ENCODE results near the gene KCNK10.

The KCNK10 gene

GRCh38 chr14:88232771-88233170 lies 90.3 kb downstream of the KCNK10 start:
- H3K4me3 ChIP-seq (ENCODE audit: low read depth, low read length), result no peak overlapping the region
- peak overlapping the region; percentile 34; the same call in 1 of the 2 replicates for H3K27ac ChIP-seq
- no peaks in the 10 kb centered on the region for H3K36me3 ChIP-seq
- no peaks in the 10 kb centered on the region for H3K9me3 ChIP-seq (ENCODE audit: severe bottlenecking)
- peak; percentile 68 for DNase-seq
- TF ChIP-seq CTCF (IDR thresholded peaks at IDR 0.05; ENCODE audit: low read depth, low read length), result no peak
- H3K27me3 ChIP-seq (ENCODE audit: insufficient read depth, low read depth, severe bottlenecking), result no peaks in the 10 kb centered on the region

- Histone ChIP-seq H3K27ac (no peak overlapping the region), H3K27me3 (ENCODE audit: insufficient read depth, low read depth, severe bottlenecking) (no peaks in the 10 kb centered on the region), H3K4me3 (ENCODE audit: low read depth, low read length) (no peak overlapping the region), H3K36me3 (no peaks in the 10 kb centered on the region), H3K9me3 (ENCODE audit: severe bottlenecking) (no peaks in the 10 kb centered on the region)
- no peak for TF ChIP-seq CTCF (IDR thresholded peaks at IDR 0.05; ENCODE audit: low read depth, low read length)
- DNase-seq, result no peak
These were observed 91.5 kb downstream of the KCNK10 start for GRCh38 chr14:88231603-88232002.

- no peak overlapping the region for H3K4me3 ChIP-seq (ENCODE audit: low read depth, low read length)
- no peak for DNase-seq
- TF ChIP-seq CTCF (IDR thresholded peaks at IDR 0.05; ENCODE audit: low read depth, low read length), result no peak
- no peaks in the 10 kb centered on the region for H3K36me3 ChIP-seq
- no peak overlapping the region for H3K27ac ChIP-seq
- no peaks in the 10 kb centered on the region for H3K27me3 ChIP-seq (ENCODE audit: insufficient read depth, low read depth, severe bottlenecking)
- no peaks in the 10 kb centered on the region for H3K9me3 ChIP-seq (ENCODE audit: severe bottlenecking)
These were observed 93.6 kb downstream of the KCNK10 start for GRCh38 chr14:88229428-88229827.

- no peak for TF ChIP-seq CTCF (IDR thresholded peaks at IDR 0.05; ENCODE audit: low read depth, low read length)
- Histone ChIP-seq H3K36me3 (no peaks in the 10 kb centered on the region), H3K27ac (no peak overlapping the region), H3K4me3 (ENCODE audit: low read depth, low read length) (no peak overlapping the region), H3K27me3 (ENCODE audit: insufficient read depth, low read depth, severe bottlenecking) (no peaks in the 10 kb centered on the region), H3K9me3 (ENCODE audit: severe bottlenecking) (no peaks in the 10 kb centered on the region)
- no peak for DNase-seq
These were observed 94.4 kb downstream of the KCNK10 start for GRCh38 chr14:88228522-88229236.

GRCh38 chr14:88227693-88228092 lies 95.4 kb downstream of the KCNK10 start:
- no peak overlapping the region for H3K4me3 ChIP-seq (ENCODE audit: low read depth, low read length)
- no peak for DNase-seq
- H3K27ac ChIP-seq, result no peak overlapping the region
- no peaks in the 10 kb centered on the region for H3K36me3 ChIP-seq
- TF ChIP-seq CTCF (IDR thresholded peaks at IDR 0.05; ENCODE audit: low read depth, low read length), result no peak
- H3K9me3 ChIP-seq (ENCODE audit: severe bottlenecking), result no peaks in the 10 kb centered on the region
- H3K27me3 ChIP-seq (ENCODE audit: insufficient read depth, low read depth, severe bottlenecking), result no peaks in the 10 kb centered on the region

GRCh38 chr14:88225721-88226120 lies 97.3 kb downstream of the KCNK10 start:
- Histone ChIP-seq H3K4me3 (ENCODE audit: low read depth, low read length) (no peak overlapping the region), H3K27ac (no peak overlapping the region), H3K27me3 (ENCODE audit: insufficient read depth, low read depth, severe bottlenecking) (no peaks in the 10 kb centered on the region), H3K9me3 (ENCODE audit: severe bottlenecking) (no peaks in the 10 kb centered on the region), H3K36me3 (no peaks in the 10 kb centered on the region)
- no peak for DNase-seq
- TF ChIP-seq CTCF (IDR thresholded peaks at IDR 0.05; ENCODE audit: low read depth, low read length), result no peak
